Right ventricle myocardium inferior (tissue), 1 donor: ENCODE data around the gene APOBEC4. TPM values are rescaled to one million over a fixed set of nuclear protein-coding genes. Genes with fewer than 3 reads are reported as not detected.
"Not testable (repeated sequence)": the region's sequence is repeated elsewhere in the genome, so short reads cannot be mapped to it uniquely, and the experiment has no call there.

ENCODE experiments used
- ATAC-seq: fragments of 200-7000 bp; cut with Tn5 transposase; one replicate; pipeline ENCODE4 v1.9.1; 2020; ENCODE audit warnings: mild to moderate bottlenecking, moderate library complexity
- DNase-seq: peaks from one replicate; pipeline ENCODE4 v3.0.0; 2021; ENCODE audit errors: missing footprints
- intact Hi-C: fragments of 100-400 bp; cut with DNase I; formaldehyde crosslinking; loops from one replicate; pipeline ENCODE4 v1.11.0; 2022
- total RNA-seq: library from RNA; stranded (reverse); fragmentation: NEBNext Ultra II Directional; extraction: Animal tissue kit (Norgen Biotek cat#: 25700); gene quantifications from one replicate; pipeline ENCODE4 v1.2.1, GENCODE V29; 2021
- donor health status: DM: no; HTN: yes; CAD: no; lungs with severe emphysema.

APOBEC4 gene
- total RNA-seq, 1 donor from 2014 or later, result not detected

GRCh38 chr1:183612975-183613374, 40.1 kb downstream of the APOBEC4 start:
- intact Hi-C loops, DNase-seq, ATAC-seq: not testable (repeated sequence)

GRCh38 chr1:183612407-183612806, 40.7 kb downstream of the APOBEC4 start:
- intact Hi-C loops, result no loop called here
- ATAC-seq (no peak), DNase-seq (no peak)

- intact Hi-C loops, result no loop called here
- ATAC-seq (no peak), DNase-seq (no peak)
Observed at GRCh38 chr1:183611021-183611420, 42.1 kb downstream of the APOBEC4 start.

- ATAC-seq, result peak; percentile 45
- intact Hi-C loops, result no loop called here
- DNase-seq, result no peak
Observed at GRCh38 chr1:183609759-183610452, 43.2 kb downstream of the APOBEC4 start.

GRCh38 chr1:183609313-183609712, 43.8 kb downstream of the APOBEC4 start:
- intact Hi-C loops, result no loop called here
- DNase-seq, result peak; percentile 86
- peak; percentile 88 for ATAC-seq

GRCh38 chr1:183607322-183607980, 45.7 kb downstream of the APOBEC4 start:
- intact Hi-C loops, result no loop called here

GRCh38 chr1:183605904-183606303, 47.2 kb downstream of the APOBEC4 start:
- intact Hi-C loops, result no loop called here

More at GRCh38 chr1:183607322-183607980, 45.7 kb downstream of the APOBEC4 start:
- no peak for DNase-seq
- no peak for ATAC-seq

GRCh38 chr1:183604815-183605214, 48.3 kb downstream of the APOBEC4 start:
- DNase-seq (peak; percentile 69), ATAC-seq (peak; percentile 27)
- intact Hi-C loops, result no loop called here

More at GRCh38 chr1:183605904-183606303, 47.2 kb downstream of the APOBEC4 start:
- DNase-seq (no peak), ATAC-seq (no peak)

- DNase-seq (peak; percentile 87), ATAC-seq (no peak)
- intact Hi-C loops, result no loop called here
Observed at GRCh38 chr1:183604038-183604808, 48.9 kb downstream of the APOBEC4 start.

- ATAC-seq, result no peak
- DNase-seq, result no peak
- intact Hi-C loops, result no loop called here
Observed at GRCh38 chr1:183602510-183602909, 50.6 kb downstream of the APOBEC4 start.

- DNase-seq (no peak), ATAC-seq (no peak)
- intact Hi-C loops, result no loop called here
Observed at GRCh38 chr1:183600634-183601033, 52.5 kb downstream of the APOBEC4 start.

- intact Hi-C loops, result no loop called here
- no peak for DNase-seq
- ATAC-seq, result peak; percentile 73
Observed at GRCh38 chr1:183600136-183600535, 53.0 kb downstream of the APOBEC4 start.

GRCh38 chr1:183598386-183598785, 54.7 kb downstream of the APOBEC4 start:
- ATAC-seq, result no peak
- no peak for DNase-seq
- intact Hi-C loops, result no loop called here

- DNase-seq, result no peak
- no peak for ATAC-seq
- intact Hi-C loops, result no loop called here
Observed at GRCh38 chr1:183597656-183598347, 55.3 kb downstream of the APOBEC4 start.

GRCh38 chr1:183596500-183596899, 56.6 kb downstream of the APOBEC4 start:
- DNase-seq (no peak), ATAC-seq (no peak)
- intact Hi-C loops, result no loop called here
